SIG-M5 treated with dmso at 0.1 percent for 504 hours (cell line): ENCODE data around the gene SLC6A17.
A peak's percentile ranks its signal among the peaks of the same experiment; 100 is the strongest.

ENCODE experiments used
- DNase-seq: peaks from one replicate; lab custom pipeline; 2025; ENCODE audit not compliant: unreplicated experiment; lab: John Stamatoyannopoulos, UW

SLC6A17 gene

DNA sequence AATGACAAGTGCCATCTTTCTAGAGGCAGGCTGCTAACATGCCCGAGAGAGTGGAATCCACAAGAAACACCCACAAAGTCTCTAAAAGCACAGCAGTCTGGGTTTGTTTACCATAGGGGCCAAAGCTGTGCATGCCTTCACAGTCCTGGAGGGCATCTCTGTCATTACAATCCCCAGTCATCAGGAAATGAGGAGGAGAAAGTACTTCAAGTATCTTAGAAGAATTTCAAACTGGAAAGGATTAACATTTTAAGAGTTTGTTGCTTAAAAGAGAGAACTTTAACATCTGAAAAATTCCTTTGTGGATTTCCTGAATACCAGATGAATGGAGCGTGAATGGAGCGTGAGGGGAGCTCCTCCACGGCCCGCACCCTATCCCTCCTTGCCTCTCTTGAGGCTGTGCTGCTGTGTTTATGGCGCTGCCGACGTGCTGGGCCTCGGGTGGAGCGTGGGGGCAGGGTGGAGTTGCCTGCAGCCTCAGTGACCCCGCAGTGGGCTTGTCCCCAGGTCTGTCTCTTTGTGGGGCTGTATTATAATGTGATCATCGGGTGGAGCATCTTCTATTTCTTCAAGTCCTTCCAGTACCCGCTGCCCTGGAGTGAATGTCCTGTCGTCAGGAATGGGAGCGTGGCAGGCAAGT, 23.3 kb downstream of the SLC6A17 start:
- no peak for DNase-seq

GRCh38 chr1:110174961-110175360, 24.7 kb downstream of the SLC6A17 start:
- DNase-seq, result no peak

DNA sequence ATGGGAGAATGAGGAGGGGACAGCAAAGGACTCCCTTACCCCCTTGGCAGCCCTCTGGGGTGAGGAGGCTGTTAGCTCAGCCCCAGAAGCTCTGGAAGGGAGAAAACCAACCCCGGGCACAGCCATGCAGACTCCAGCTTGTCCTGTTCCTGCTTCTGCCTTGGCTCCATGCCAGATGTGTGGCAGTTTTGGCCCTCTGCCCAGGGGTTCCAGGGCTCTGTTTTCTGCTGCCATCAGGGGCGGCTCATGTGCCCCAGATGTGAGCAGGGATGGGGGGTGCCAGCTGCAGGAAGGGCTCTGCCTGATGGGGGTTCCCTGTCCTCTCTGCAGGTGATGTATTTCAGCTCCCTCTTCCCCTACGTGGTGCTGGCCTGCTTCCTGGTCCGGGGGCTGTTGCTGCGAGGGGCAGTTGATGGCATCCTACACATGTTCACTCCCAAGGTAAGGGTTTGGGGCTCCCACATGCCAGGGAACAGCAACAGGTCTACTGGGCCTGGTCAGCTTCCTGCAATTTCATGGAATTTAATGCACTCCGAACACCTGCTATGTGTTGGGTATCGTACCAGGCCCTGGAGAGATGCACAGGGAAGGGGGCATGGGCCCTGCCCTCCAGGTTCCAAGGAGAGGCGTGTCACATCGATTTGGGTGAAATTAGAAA, 26.1 kb downstream of the SLC6A17 start:
- no peak for DNase-seq

DNA sequence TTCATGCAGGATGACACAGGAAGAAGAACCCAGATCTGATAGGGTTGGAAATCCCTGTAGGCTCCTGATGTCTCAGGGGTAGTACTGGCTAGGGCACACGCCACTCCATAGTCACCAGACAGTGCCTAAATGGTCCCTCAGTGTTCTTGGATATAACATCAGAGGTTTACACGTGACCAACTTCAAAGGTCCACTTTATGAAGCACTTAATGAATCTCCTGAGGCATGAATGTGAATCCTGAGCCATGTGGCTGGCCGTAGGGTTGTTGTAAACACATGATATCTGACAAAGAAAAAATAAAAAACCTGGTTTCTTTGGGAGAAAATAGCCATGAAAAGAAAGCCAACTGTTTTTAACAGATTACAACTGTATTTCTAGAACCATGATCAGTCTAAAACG, 27.5 kb downstream of the SLC6A17 start:
- no peak for DNase-seq

- no peak for DNase-seq
These were observed 33.4 kb downstream of the SLC6A17 start for GRCh38 chr1:110183642-110184167.

- DNase-seq, result no peak
These were observed 34.2 kb downstream of the SLC6A17 start for GRCh38 chr1:110184446-110184845.

DNA sequence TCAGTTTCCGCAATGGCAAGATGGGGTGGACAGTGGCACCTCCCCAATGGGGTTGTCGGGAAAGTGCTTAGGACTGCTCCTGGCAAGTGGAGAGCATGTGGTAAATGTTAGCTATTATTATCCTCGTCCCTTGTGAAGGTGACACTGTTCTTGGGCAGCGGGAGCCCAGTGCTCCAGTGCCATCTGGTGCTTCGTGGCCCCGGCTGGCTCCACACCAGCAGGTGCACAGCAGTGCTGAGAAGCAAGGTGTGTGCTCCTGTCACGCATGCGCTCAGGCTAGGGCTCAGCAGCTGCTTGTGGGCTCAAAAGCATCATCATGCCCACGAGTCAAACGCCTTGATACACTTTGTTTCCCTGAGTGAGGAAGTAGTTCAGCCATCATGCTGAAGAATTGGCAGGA, 34.9 kb downstream of the SLC6A17 start:
- DNase-seq, result no peak

GRCh38 chr1:110186558-110186957, 36.3 kb downstream of the SLC6A17 start:
- no peak for DNase-seq

DNA sequence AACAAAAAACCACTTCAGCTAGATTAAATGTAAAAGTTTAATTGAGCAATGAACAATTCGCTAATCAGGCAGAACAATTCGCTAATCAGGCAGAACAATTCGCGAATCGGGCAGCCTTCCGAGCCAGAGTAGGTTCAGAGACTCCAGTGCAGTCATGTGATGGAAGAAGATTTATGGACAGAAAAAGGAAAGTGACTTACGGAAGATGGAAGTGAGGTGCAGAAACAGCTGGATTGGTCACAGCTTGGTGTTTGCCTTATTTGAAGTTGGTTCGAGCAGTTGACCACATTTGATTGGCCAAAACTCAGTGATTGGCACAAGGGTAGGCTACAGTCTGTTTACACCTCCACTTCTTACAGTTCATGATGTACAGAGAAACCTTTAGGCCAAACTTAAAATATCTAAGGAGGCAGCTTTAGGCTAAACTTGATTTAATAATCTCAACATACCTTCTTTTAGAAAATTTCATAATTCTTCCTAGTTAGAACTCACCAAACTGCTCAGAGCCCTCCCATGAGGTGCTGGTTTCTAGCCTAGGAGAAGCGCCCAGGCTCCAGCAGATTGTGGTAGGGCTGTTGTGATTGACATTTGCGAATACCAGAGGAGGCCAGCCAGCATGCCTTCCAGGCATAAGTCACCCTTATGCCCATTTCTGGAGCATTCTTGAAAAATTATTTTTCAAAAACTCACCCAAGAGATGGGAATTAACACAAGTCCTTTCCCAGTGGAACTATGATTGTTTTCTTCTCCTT, 37.0 kb downstream of the SLC6A17 start:
- no peak for DNase-seq

GRCh38 chr1:110188035-110188618, 37.8 kb downstream of the SLC6A17 start:
- no peak for DNase-seq

DNA sequence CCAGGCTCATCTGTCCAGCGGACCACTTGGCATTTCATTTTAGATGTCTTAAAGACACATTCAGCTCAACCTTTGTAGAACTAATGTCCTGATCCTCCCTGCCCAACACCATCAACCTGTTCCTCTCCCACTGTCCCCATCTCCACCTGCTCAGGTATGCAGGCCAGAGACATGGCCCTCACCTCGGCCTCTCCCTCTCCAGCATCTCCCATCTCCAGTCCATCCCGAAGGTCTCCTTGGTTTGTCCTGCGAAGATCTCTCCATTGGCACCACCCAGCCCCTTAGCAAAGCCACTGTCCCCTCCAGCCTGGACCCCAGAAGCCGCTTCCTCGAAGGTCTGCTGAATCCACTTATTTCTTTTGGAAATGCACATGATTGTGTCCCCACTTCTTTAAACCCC, 38.9 kb downstream of the SLC6A17 start:
- no peak for DNase-seq

GRCh38 chr1:110190282-110190929, 40.1 kb downstream of the SLC6A17 start:
- DNase-seq, result no peak

- DNase-seq, result no peak
These were observed 42.2 kb downstream of the SLC6A17 start for GRCh38 chr1:110192541-110192940.

- DNase-seq, result no peak
These were observed 44.9 kb downstream of the SLC6A17 start for GRCh38 chr1:110195196-110195595.

- peak; percentile 63 for DNase-seq
These were observed 46.8 kb downstream of the SLC6A17 start for GRCh38 chr1:110196917-110197765.

- DNase-seq, result no peak
These were observed 47.8 kb downstream of the SLC6A17 start for GRCh38 chr1:110197905-110198629.

GRCh38 chr1:110198746-110199145, 48.5 kb downstream of the SLC6A17 start:
- no peak for DNase-seq

DNA sequence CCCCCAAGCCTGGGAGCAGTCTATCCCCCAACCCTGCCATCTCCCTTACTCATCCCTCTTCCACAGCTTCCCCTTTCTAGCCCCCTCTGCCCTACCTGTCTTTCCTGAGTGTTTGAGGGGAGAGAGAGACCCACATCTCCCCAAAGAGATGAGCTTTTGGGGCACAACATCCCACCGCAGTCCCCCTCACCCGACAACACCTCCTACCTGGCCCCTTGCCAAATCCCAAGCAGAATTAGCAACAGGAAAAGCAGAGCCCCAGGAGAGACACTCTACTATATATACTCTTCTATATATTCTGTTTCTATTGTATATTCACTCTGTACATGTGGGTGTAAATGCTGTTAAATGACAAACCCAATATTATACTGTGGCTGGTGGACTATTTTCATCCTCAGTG, 49.9 kb downstream of the SLC6A17 start:
- no peak for DNase-seq

GRCh38 chr1:110200666-110201065, 50.4 kb downstream of the SLC6A17 start:
- DNase-seq, result no peak
